Thyroid gland (tissue), 4 donors: Measurements from ENCODE around the gene BEST4.

Experiments used
- CTCF ChIP-seq, 6 experiments: fragments of 200-600 bp in 3 of 6; fragments of 450-650 bp in 3 of 6; sonication (generic) in 3 of 6; IDR thresholded peaks; one replicate each; pipeline ENCODE4 v1.5.1; 2016 to 2019; ENCODE audit warnings: antibody characterized with exemption in 6 of 6, mild to moderate bottlenecking in 2 of 6, inconsistent platforms in 1 of 6, moderate library complexity in 1 of 6
- POLR2A ChIP-seq, 2 donors: fragments of 450-650 bp; IDR thresholded peaks; one replicate each; pipeline ENCODE4 v1.6.1; 2017; ENCODE audit warnings: antibody characterized with exemption in 2 of 2, mild to moderate bottlenecking in 2 of 2, moderate library complexity in 1 of 2

GRCh38 chr1:44802306-44803061 lies 14.5 kb upstream of the BEST4 start:
- no peak for TF ChIP-seq CTCF (IDR thresholded peaks at IDR 0.05)
- TF ChIP-seq POLR2A (IDR thresholded peaks at IDR 0.05), result no peak
